Spleen (tissue), 11 donors: ENCODE measurements around the gene AP4B1. TPM values are rescaled to one million over a fixed set of nuclear protein-coding genes. Genes with fewer than 3 reads are reported as not detected.

ENCODE experiments used
- DNase-seq: peaks from one replicate; pipeline ENCODE4 v3.0.0-alpha.2; 2020
- H3K27ac ChIP-seq, 8 donors: fragments of 200-600 bp; sonication (generic) in 7 of 8; 1 replicate in 4 of 8; 2 replicates in 4 of 8; pipeline versions ENCODE4 v1.5.0 to v1.8.0; 2016 to 2021; ENCODE audit warnings: inconsistent platforms in 4 of 8, mild to moderate bottlenecking in 4 of 8, moderate library complexity in 1 of 8
- H3K27me3 ChIP-seq, 7 donors: fragments of 200-600 bp; sonication (generic) in 6 of 7; replicated peaks in 1 of 7; 1 replicate in 4 of 7; 2 replicates in 3 of 7; pipeline versions ENCODE4 v1.5.0 to v1.8.0; 2016 to 2021; ENCODE audit warnings: inconsistent platforms in 3 of 7, mild to moderate bottlenecking in 1 of 7
- H3K36me3 ChIP-seq, 6 donors: fragments of 200-600 bp; sonication (generic) in 5 of 6; 1 replicate in 4 of 6; 2 replicates in 2 of 6; pipeline versions ENCODE4 v1.5.0 to v1.8.0; 2016 to 2021; ENCODE audit warnings: inconsistent platforms in 2 of 6
- H3K4me1 ChIP-seq, 6 donors: fragments of 200-600 bp; sonication (generic) in 5 of 6; 1 replicate in 3 of 6; 2 replicates in 3 of 6; pipeline versions ENCODE4 v1.5.0 to v1.8.0; 2016 to 2021; ENCODE audit warnings: inconsistent platforms in 3 of 6
- H3K4me3 ChIP-seq, 8 donors: fragments of 200-600 bp; sonication (generic) in 7 of 8; 1 replicate in 4 of 8; 2 replicates in 4 of 8; pipeline versions ENCODE4 v1.5.0 to v1.8.0; 2016 to 2021; ENCODE audit warnings: inconsistent platforms in 4 of 8, mild to moderate bottlenecking in 4 of 8, moderate library complexity in 2 of 8
- H3K9me3 ChIP-seq, 8 donors: fragments of 200-600 bp; sonication (generic) in 7 of 8; 1 replicate in 4 of 8; 2 replicates in 4 of 8; pipeline versions ENCODE4 v1.5.0 to v1.8.0; 2016 to 2021; ENCODE audit warnings: inconsistent platforms in 4 of 8
- CTCF ChIP-seq, 11 experiments: fragments of 200-600 bp in 7 of 11; fragments of 450-650 bp in 4 of 11; sonication (generic) in 4 of 11; IDR thresholded peaks in 8 of 11; conservative IDR thresholded peaks in 3 of 11; 1 replicate in 7 of 11; 2 replicates in 4 of 11; pipeline versions ENCODE4 v1.4.0 to v1.8.0; 2016 to 2021; ENCODE audit warnings: antibody characterized with exemption in 11 of 11, inconsistent platforms in 4 of 11, mild to moderate bottlenecking in 1 of 11
- POLR2A ChIP-seq, 3 donors: fragments of 450-650 bp; IDR thresholded peaks; one replicate each; pipeline ENCODE4 v1.5.1; 2017; ENCODE audit warnings: antibody characterized with exemption in 3 of 3, mild to moderate bottlenecking in 1 of 3
- POLR2AphosphoS5 ChIP-seq, 3 donors: sonication (generic); formaldehyde crosslinking; IDR thresholded peaks; one replicate each; pipeline ENCODE4 v1.5.1; 2017; ENCODE audit warnings: antibody characterized with exemption in 3 of 3
- WGBS, 5 donors: extraction: QIAGEN DNeasy Blood & Tissue Kit in 3 of 5; methylation state at CpG; one replicate each; pipeline versions ENCODE4 v1.1.5 to v1.1.7; 2013 to 2018; 5-methylcytosine and 5-hydroxymethylcytosine counted together
- intact Hi-C: fragments of 100-400 bp; cut with DNase I; formaldehyde crosslinking; loops from one replicate; pipeline ENCODE4 v1.15.0; 2023; ENCODE audit warnings: low total_unique reads
- polyA plus RNA-seq, 3 donors: library from polyadenylated mRNA; stranded (reverse); fragments of 200-250 nt; gene quantifications; one replicate each; pipeline ENCODE4 v1.2.1, GENCODE V29; 2013
- total RNA-seq, 7 donors: library from RNA; depleted of rRNA in 3 of 7; stranded (reverse); fragments of >200 nt in 3 of 7; fragmentation: NEBNext Ultra II Directional in 4 of 7; extraction: Animal tissue kit (Norgen Biotek cat#: 25700) in 4 of 7; gene quantifications; one replicate each; pipeline versions ENCODE4 v1.1.0 to v1.2.1, GENCODE V29; 2016 to 2021
- donor health status: healthy with polysubstance abuse.
- donor health status: DM: no; HTN: no; CAD: no; lungs with moderate emphysema.
- donor health status: DM: no; HTN: no; CAD: no.
- donor health status: Bipolar disorder and iron deficiency.
- donor health status: healthy.
- donor health status: DM: no; HTN: no; CAD: no.
- donor health status: DM: yes; HTN: yes; CAD: no.

The AP4B1 gene
- total and polyA plus RNA-seq, 10 donors: 23.9 to 58.0 (median 32.3) TPM

- Histone ChIP-seq H3K27ac (peak overlapping the region in 3 of 8 donors; percentile 19 to 73 (median 43)), H3K36me3 (peaks cover 0 to 28% (median 19%) of the 10 kb centered on the region in 6 donors), H3K4me1 (peaks cover 26 to 100% (median 87%) of the 10 kb centered on the region in 6 donors), H3K4me3 (no peak overlapping the region), H3K27me3 (no peaks in the 10 kb centered on the region), H3K9me3 (peaks cover 0 to 3% (median 0%) of the 10 kb centered on the region in 8 donors)
- TF ChIP-seq CTCF (IDR thresholded peaks at IDR 0.05 in 8 of 11, conservative IDR thresholded peaks at IDR 0.05 in 3 of 11) (no peak), POLR2A (IDR thresholded peaks at IDR 0.05) (no peak), POLR2AphosphoS5 (IDR thresholded peaks at IDR 0.05) (no peak)
- intact Hi-C loops: no loop called here
- 69 to 81% (median 73%) methylated on average over 5 of the region's 5 CpGs for WGBS, 5 donors
- no peak for DNase-seq
Measured at GRCh38 chr1:113938192-113938591, 33.6 kb upstream of the AP4B1 start.

- peaks cover 32 to 100% (median 91%) of the 10 kb centered on the region in 6 donors for H3K4me1 ChIP-seq
- 54 to 70% (median 65%) methylated on average over 1 of the region's 1 CpG for WGBS, 5 donors
- H3K4me3 ChIP-seq: no peak overlapping the region
- no peak for DNase-seq
- intact Hi-C loops: no loop called here
- H3K36me3 ChIP-seq: peaks cover 0 to 20% (median 18%) of the 10 kb centered on the region in 6 donors
- peak overlapping the region in 4 of 8 donors; percentile 11 to 73 (median 54) for H3K27ac ChIP-seq
- no peak for TF ChIP-seq CTCF (IDR thresholded peaks at IDR 0.05 in 8 of 11, conservative IDR thresholded peaks at IDR 0.05 in 3 of 11)
- TF ChIP-seq POLR2A (IDR thresholded peaks at IDR 0.05): no peak
- TF ChIP-seq POLR2AphosphoS5 (IDR thresholded peaks at IDR 0.05): no peak
- no peaks in the 10 kb centered on the region for H3K27me3 ChIP-seq
- H3K9me3 ChIP-seq: peaks cover 0 to 3% (median 0%) of the 10 kb centered on the region in 8 donors
Measured at GRCh38 chr1:113937146-113937545, 32.5 kb upstream of the AP4B1 start.

GRCh38 chr1:113935970-113936369 lies 31.4 kb upstream of the AP4B1 start:
- H3K4me1 ChIP-seq: peaks cover 42 to 100% (median 97%) of the 10 kb centered on the region in 6 donors
- TF ChIP-seq POLR2AphosphoS5 (IDR thresholded peaks at IDR 0.05) (no peak), CTCF (IDR thresholded peaks at IDR 0.05 in 8 of 11, conservative IDR thresholded peaks at IDR 0.05 in 3 of 11) (no peak), POLR2A (IDR thresholded peaks at IDR 0.05) (no peak)

GRCh38 chr1:113935176-113935575 lies 30.6 kb upstream of the AP4B1 start:
- peaks cover 0 to 3% (median 0%) of the 10 kb centered on the region in 8 donors for H3K9me3 ChIP-seq
- peaks cover 46 to 100% (median 97%) of the 10 kb centered on the region in 6 donors for H3K4me1 ChIP-seq
- no peaks in the 10 kb centered on the region for H3K27me3 ChIP-seq
- no peak for DNase-seq
- WGBS, 5 donors: 88 to 100% (median 98%) methylated on average over 1 of the region's 1 CpG
- no peak overlapping the region for H3K4me3 ChIP-seq
- intact Hi-C loops: no loop called here
- TF ChIP-seq POLR2A (IDR thresholded peaks at IDR 0.05) (no peak), CTCF (IDR thresholded peaks at IDR 0.05 in 8 of 11, conservative IDR thresholded peaks at IDR 0.05 in 3 of 11) (no peak), POLR2AphosphoS5 (IDR thresholded peaks at IDR 0.05) (no peak)
- H3K36me3 ChIP-seq: peaks cover 0 to under 1% (median 0%) of the 10 kb centered on the region in 6 donors
- H3K27ac ChIP-seq: peak overlapping the region in 4 of 8 donors; percentile 3 to 99 (median 44)

More at GRCh38 chr1:113935970-113936369, 31.4 kb upstream of the AP4B1 start:
- H3K4me3 ChIP-seq: no peak overlapping the region
- intact Hi-C loops: no loop called here
- peaks cover 0 to 3% (median 0%) of the 10 kb centered on the region in 8 donors for H3K9me3 ChIP-seq
- WGBS, 5 donors: 54 to 79% (median 72%) methylated on average over 1 of the region's 1 CpG
- no peak for DNase-seq
- H3K27me3 ChIP-seq: no peaks in the 10 kb centered on the region
- peaks cover 0 to 8% (median 8%) of the 10 kb centered on the region in 6 donors for H3K36me3 ChIP-seq
- H3K27ac ChIP-seq: peak overlapping the region in 4 of 8 donors; percentile 3 to 99 (median 44)
